ENCODE measurements around the gene ARID1B. TPM values are rescaled to one million over a fixed set of nuclear protein-coding genes. Genes with fewer than 3 reads are reported as not detected.

The ARID1B gene
- total RNA-seq, 1 experiment from 2014 or later: 35.6 TPM

- no peak for TF ChIP-seq YY1 (IDR thresholded peaks at IDR 0.05; ENCODE audit: extremely low read depth, insufficient replicate concordance, low read depth, low read length)
Measured at GRCh38 chr6:156864557-156864956, 87.4 kb downstream of the ARID1B start (continued).

GRCh38 chr6:156865019-156865629 is 87.9 kb downstream of the ARID1B start:
- CTCF ChIA-PET: no interaction called here
- no peak for DNase-seq (ENCODE audit: low read depth, low spot score)

More at GRCh38 chr6:156865019-156865629, 87.9 kb downstream of the ARID1B start:
- TF ChIP-seq ZNF274 (IDR thresholded peaks at IDR 0.05; ENCODE audit: low read depth, low read length) (no peak), POLR2AphosphoS5 (IDR thresholded peaks at IDR 0.05; ENCODE audit: low read depth, low read length) (no peak), REST (IDR thresholded peaks at IDR 0.05; ENCODE audit: low read depth) (no peak), MAX (IDR thresholded peaks at IDR 0.05) (no peak), EZH2 (IDR thresholded peaks at IDR 0.05) (no peak), RAD21 (IDR thresholded peaks at IDR 0.05; ENCODE audit: low read depth) (no peak), YY1 (IDR thresholded peaks at IDR 0.05; ENCODE audit: extremely low read depth, insufficient replicate concordance, low read depth, low read length) (no peak), ZFX (IDR thresholded peaks at IDR 0.05) (no peak), ATF3 (IDR thresholded peaks at IDR 0.05) (no peak), FOSL1 (IDR thresholded peaks at IDR 0.05; ENCODE audit: low read depth) (no peak), ZBTB33 (IDR thresholded peaks at IDR 0.05; ENCODE audit: extremely low read depth, insufficient replicate concordance, low read length) (no peak), CBX3 (IDR thresholded peaks at IDR 0.05; ENCODE audit: low read depth) (no peak), EGR1 (IDR thresholded peaks at IDR 0.05; ENCODE audit: low read depth) (no peak), POLR2A (IDR thresholded peaks at IDR 0.05; ENCODE audit: borderline replicate concordance, extremely low read depth, insufficient read depth, insufficient read length) (no peak), SIN3A (IDR thresholded peaks at IDR 0.05; ENCODE audit: low read depth) (no peak), SP1 (IDR thresholded peaks at IDR 0.05; ENCODE audit: low read depth) (no peak), JUND (IDR thresholded peaks at IDR 0.05) (no peak), SRF (IDR thresholded peaks at IDR 0.05; ENCODE audit: low read depth) (no peak)
- Histone ChIP-seq H3K4me3 (replicated peaks in 1 of 2; ENCODE audit: low read depth in 1 of 2, low read length in 2 of 2) (no peak overlapping the region), H3K9me2 (ENCODE audit: insufficient read depth) (no peaks in the 10 kb centered on the region), H3K79me2 (ENCODE audit: insufficient read depth, low read length) (peaks cover 67% of the 10 kb centered on the region), H3K9ac (ENCODE audit: low read length) (no peak overlapping the region), H3K4me1 (ENCODE audit: control insufficient read depth in 1 of 2, insufficient read depth in 2 of 2, low read length in 2 of 2) (no peaks in the 10 kb centered on the region), H3K4me2 (ENCODE audit: low read length) (no peak overlapping the region), H4K20me1 (ENCODE audit: insufficient read depth) (peaks cover 17% of the 10 kb centered on the region), H2AFZ (ENCODE audit: low read depth, low read length, poor library complexity, severe bottlenecking) (no peak overlapping the region), H3K27me3 (ENCODE audit: insufficient read depth, low read length) (no peaks in the 10 kb centered on the region), H3K36me3 (ENCODE audit: control insufficient read depth in 1 of 2, insufficient read depth in 2 of 2, low read length in 2 of 2) (no peaks in the 10 kb centered on the region), H3K9me3 (ENCODE audit: control insufficient read depth in 1 of 2, insufficient read depth in 1 of 2, low read depth in 1 of 2, low read length in 2 of 2) (no peaks in the 10 kb centered on the region), H3K27ac (ENCODE audit: low read depth, low read length) (no peak overlapping the region)
- ATAC-seq: no peak
- RAD21 ChIA-PET (ENCODE audit: low non-redundant PET in 1 of 2, low total read pairs in 2 of 2, uncharacterized antibody in 2 of 2, unreplicated experiment in 2 of 2): no interaction called here
- intact Hi-C loops (cut with micrococcal nuclease): no loop called here
- no TSS peak for BruUV-seq (replicated peaks)
- POLR2A ChIA-PET: no interaction called here
